Caco-2 (cell line): ENCODE results near the gene SNAI1. TPM values are rescaled to one million over a fixed set of nuclear protein-coding genes. Genes with fewer than 3 reads are reported as not detected.

Source experiments
- BruUV-seq: library from RNA; stranded (reverse); fragments of 400-500 nt; replicated peaks from 2 replicates; lab custom pipeline; 2021; lab: Mats Ljungman, UMichigan
- CTCF ChIA-PET: fragments of 300-600 bp; sonication (Branson Sonifier 250); formaldehyde crosslinking; loops from one replicate; lab custom pipeline; 2022; ENCODE audit warnings: antibody characterized with exemption; lab: Charles Lee
- POLR2A ChIA-PET: fragments of 300-600 bp; sonication (Branson Sonifier 250); formaldehyde crosslinking; loops from one replicate; lab custom pipeline; 2022; ENCODE audit warnings: antibody characterized with exemption; lab: Charles Lee
- DNase-seq, 2 experiments: peaks; one replicate each; pipeline versions ENCODE4 v3.0.0 to v3.0.0-alpha.2; 2020 to 2022
- H3K27me3 ChIP-seq: replicated peaks from 2 replicates; pipeline ENCODE4 v1.6.0; 2011; ENCODE audit warnings: low read length; ENCODE audit not compliant: control insufficient read depth, insufficient read depth
- H3K36me3 ChIP-seq: 2 replicates; pipeline ENCODE4 v1.5.1; 2011; ENCODE audit warnings: low read length; ENCODE audit not compliant: control insufficient read depth, insufficient read depth
- H3K4me1 ChIP-seq: fragments of 250-450 bp; sonication (Bioruptor Pico); 2 replicates; pipeline ENCODE4 v1.5.1; 2020; ENCODE audit warnings: mild to moderate bottlenecking
- H3K4me3 ChIP-seq: 2 replicates; pipeline ENCODE4 v1.5.1; 2011; ENCODE audit warnings: low read depth, mild to moderate bottlenecking, control low read depth, low read length
- H3K9me3 ChIP-seq: fragments of 250-450 bp; sonication (Bioruptor Pico); 2 replicates; pipeline ENCODE4 v1.5.1; 2020; ENCODE audit warnings: mild to moderate bottlenecking, moderate library complexity
- H3K27ac Mint-ChIP-seq: one replicate; pipeline ENCODE4 v1.8.0; 2022; ENCODE audit warnings: mixed read lengths; ENCODE audit not compliant: unreplicated experiment
- H3K27me3 Mint-ChIP-seq: one replicate; pipeline ENCODE4 v1.8.0; 2022; ENCODE audit warnings: mixed read lengths; ENCODE audit not compliant: insufficient read depth, unreplicated experiment
- H3K36me3 Mint-ChIP-seq: one replicate; pipeline ENCODE4 v1.8.0; 2022; ENCODE audit warnings: mild to moderate bottlenecking, mixed read lengths; ENCODE audit not compliant: insufficient read depth, unreplicated experiment
- H3K4me1 Mint-ChIP-seq: one replicate; pipeline ENCODE4 v1.8.0; 2022; ENCODE audit warnings: low read depth, mixed read lengths; ENCODE audit not compliant: unreplicated experiment
- H3K4me3 Mint-ChIP-seq: one replicate; pipeline ENCODE4 v1.8.0; 2022; ENCODE audit warnings: mild to moderate bottlenecking, moderate library complexity, mixed read lengths; ENCODE audit not compliant: unreplicated experiment
- H3K9me3 Mint-ChIP-seq: one replicate; pipeline ENCODE4 v1.8.0; 2022; ENCODE audit warnings: mixed read lengths; ENCODE audit not compliant: unreplicated experiment
- CTCF ChIP-seq, 2 experiments: fragments of 200-600 bp in 1 of 2; IDR thresholded peaks; 1 replicate in 1 of 2; 2 replicates in 1 of 2; pipeline versions ENCODE4 v1.5.1 to v1.8.0; 2011 to 2022; ENCODE audit warnings: antibody characterized with exemption in 1 of 2, control low read depth in 1 of 2, inconsistent platforms in 1 of 2, low read depth in 1 of 2, low read length in 1 of 2, mild to moderate bottlenecking in 1 of 2, moderate library complexity in 1 of 2; ENCODE audit not compliant: insufficient read depth in 1 of 2, severe bottlenecking in 1 of 2, unreplicated experiment in 1 of 2
- intact Hi-C: fragments of 100-400 bp; cut with micrococcal nuclease; formaldehyde crosslinking; loops from one replicate; pipeline ENCODE4 v1.10.0; 2022; ENCODE audit not compliant: unreplicated experiment
- total RNA-seq: library from RNA; stranded (reverse); gene quantifications from 2 replicates; pipeline ENCODE4 v1.2.3, GENCODE V29; 2022

Gene SNAI1
- total RNA-seq, 1 experiment from 2014 or later: 10.9 TPM

GRCh38 chr20:49981218-49982071 lies 1.3 kb upstream of the SNAI1 start:
- H3K36me3 ChIP-seq: peaks cover 1% of the 10 kb centered on the region; the same call in 1 of the 2 replicates
- CTCF ChIA-PET: interaction anchor here (0.6 to 11.4 kb wide), 6 partner anchors 31 to 291 kb away, joined by 3 to 433 read pairs (median 4); no protein-coding TSS in a partner anchor
- no peaks in the 10 kb centered on the region for H3K9me3 ChIP-seq
- no peaks in the 10 kb centered on the region for H3K27me3 Mint-ChIP-seq
- peak overlapping the region; percentile 59 for H3K4me3 ChIP-seq
- H3K27me3 ChIP-seq: no peaks in the 10 kb centered on the region
- BruUV-seq: no TSS peak
- H3K4me1 ChIP-seq: peaks cover 48% of the 10 kb centered on the region
- peak overlapping the region; percentile 73 for H3K27ac Mint-ChIP-seq
- H3K36me3 Mint-ChIP-seq: peaks cover 27% of the 10 kb centered on the region
- no peaks in the 10 kb centered on the region for H3K9me3 Mint-ChIP-seq
- no peak for TF ChIP-seq CTCF (IDR thresholded peaks at IDR 0.05; ENCODE audit: insufficient read depth in 1 of 2, low read depth in 1 of 2, low read length in 1 of 2, severe bottlenecking in 1 of 2, unreplicated experiment in 1 of 2)
- H3K4me3 Mint-ChIP-seq: peak overlapping the region; percentile 73
- intact Hi-C loops: loop anchor here (2.0 kb wide), 1 partner anchor 57 kb away; no protein-coding TSS in a partner anchor
- H3K4me1 Mint-ChIP-seq: peaks cover 37% of the 10 kb centered on the region
- POLR2A ChIA-PET: interaction anchor here (2.1 kb wide), 1 partner anchor 90 kb away, joined by 12 read pairs; no protein-coding TSS in a partner anchor
- no peak for DNase-seq

DNA sequence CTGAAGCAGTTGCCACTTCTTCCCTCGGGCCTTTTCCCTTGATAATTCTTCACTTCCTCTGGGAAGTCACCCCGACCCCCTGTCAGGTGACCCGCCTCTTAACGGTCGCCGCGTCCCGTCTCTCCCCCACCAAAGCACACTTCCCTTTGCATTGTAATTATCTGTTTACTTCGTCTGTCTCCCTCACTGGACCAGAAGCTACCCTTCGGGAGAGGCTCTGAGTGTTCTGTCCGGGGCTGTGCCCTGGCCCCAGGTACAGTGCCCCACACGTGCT lies 771 bp upstream of the SNAI1 start:
- Histone ChIP-seq H3K9me3 (no peaks in the 10 kb centered on the region), H3K27me3 (no peaks in the 10 kb centered on the region), H3K4me3 (peak overlapping the region; percentile 59), H3K36me3 (peaks cover 1% of the 10 kb centered on the region; the same call in 1 of the 2 replicates), H3K4me1 (peaks cover 42% of the 10 kb centered on the region)
- intact Hi-C loops: loop anchor here (2.0 kb wide), 1 partner anchor 57 kb away; no protein-coding TSS in a partner anchor
- Mint-ChIP-seq H3K36me3 (peaks cover 23% of the 10 kb centered on the region), H3K9me3 (no peaks in the 10 kb centered on the region), H3K4me3 (peak overlapping the region; percentile 73), H3K27me3 (no peaks in the 10 kb centered on the region), H3K4me1 (peaks cover 36% of the 10 kb centered on the region), H3K27ac (peak overlapping the region; percentile 73)
- CTCF ChIA-PET: interaction anchor here (0.8 to 11.4 kb wide), 5 partner anchors 31 to 197 kb away, joined by 3 to 433 read pairs (median 5); no protein-coding TSS in a partner anchor
- no peak for DNase-seq
- no TSS peak for BruUV-seq
- no peak for TF ChIP-seq CTCF (IDR thresholded peaks at IDR 0.05; ENCODE audit: insufficient read depth in 1 of 2, low read depth in 1 of 2, low read length in 1 of 2, severe bottlenecking in 1 of 2, unreplicated experiment in 1 of 2)
- POLR2A ChIA-PET: interaction anchor here (2.1 kb wide), 1 partner anchor 90 kb away, joined by 12 read pairs; no protein-coding TSS in a partner anchor

DNA sequence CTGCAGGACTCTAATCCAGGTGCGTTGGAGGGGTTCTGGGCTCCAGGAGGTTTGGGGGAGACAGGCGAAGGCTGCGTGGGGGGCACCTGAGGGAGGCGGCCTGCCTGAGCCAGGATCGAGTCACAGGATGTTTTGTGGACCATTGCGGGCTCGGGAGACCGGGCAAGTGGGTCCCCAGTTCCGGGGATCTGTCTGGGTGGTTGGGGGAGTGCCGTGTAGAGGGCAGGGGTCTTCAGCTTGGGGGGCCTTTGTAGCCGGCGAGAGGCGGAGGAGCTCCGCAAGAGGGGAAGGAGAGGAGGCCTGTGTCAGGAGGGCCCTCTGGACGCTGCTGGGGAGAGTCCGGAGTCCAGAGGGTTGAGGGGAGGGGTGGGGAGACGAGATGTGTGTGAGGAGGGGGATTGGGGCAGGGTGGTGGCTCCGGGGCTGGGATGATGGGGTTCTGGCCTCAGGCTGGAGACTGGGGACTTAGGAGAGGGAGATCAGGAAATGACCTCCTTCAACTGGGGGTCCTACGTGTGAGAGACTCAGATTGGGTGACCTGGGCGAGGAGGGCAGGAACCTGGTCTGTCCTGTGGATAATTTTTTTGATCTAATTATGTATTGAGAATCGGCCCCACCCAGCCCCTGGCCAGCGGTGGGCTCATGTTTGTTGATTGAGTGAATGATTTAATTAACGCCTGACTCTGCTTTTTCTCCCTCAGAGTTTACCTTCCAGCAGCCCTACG lies 505 bp downstream of the SNAI1 start:
- H3K4me1 ChIP-seq: peaks cover 36% of the 10 kb centered on the region

More for the DNA sequence above, 505 bp downstream of the SNAI1 start:
- intact Hi-C loops: loop anchor here (2.0 kb wide), 1 partner anchor 56 kb away; no protein-coding TSS in a partner anchor
- H3K27me3 Mint-ChIP-seq: no peaks in the 10 kb centered on the region
- H3K27ac Mint-ChIP-seq: peak overlapping the region; percentile 73
- ChIA-PET POLR2A (interaction anchor here (1.0 to 2.1 kb wide), 2 partner anchors 53 to 88 kb away, joined by 4 to 12 read pairs; no protein-coding TSS in a partner anchor), CTCF (interaction anchor here (0.8 to 11.4 kb wide), 3 partner anchors 30 to 85 kb away, joined by 3 to 433 read pairs (median 3); no protein-coding TSS in a partner anchor)
- no TSS peak for BruUV-seq
- H3K9me3 Mint-ChIP-seq: no peaks in the 10 kb centered on the region
- Histone ChIP-seq H3K9me3 (no peaks in the 10 kb centered on the region), H3K4me3 (peak overlapping the region; percentile 69), H3K36me3 (peaks cover 1% of the 10 kb centered on the region; the same call in 1 of the 2 replicates), H3K27me3 (no peaks in the 10 kb centered on the region)
- peaks cover 34% of the 10 kb centered on the region for H3K4me1 Mint-ChIP-seq
- TF ChIP-seq CTCF (IDR thresholded peaks at IDR 0.05; ENCODE audit: insufficient read depth in 1 of 2, low read depth in 1 of 2, low read length in 1 of 2, severe bottlenecking in 1 of 2, unreplicated experiment in 1 of 2): no peak
- no peak for DNase-seq
- peak overlapping the region; percentile 73 for H3K4me3 Mint-ChIP-seq
- H3K36me3 Mint-ChIP-seq: peaks cover 26% of the 10 kb centered on the region
